Measurements from ENCODE around the gene SAMD3.
"Not testable (repeated sequence)": the region's sequence is repeated elsewhere in the genome, so short reads cannot be mapped to it uniquely, and the experiment has no call there.

Gene SAMD3, protein sequence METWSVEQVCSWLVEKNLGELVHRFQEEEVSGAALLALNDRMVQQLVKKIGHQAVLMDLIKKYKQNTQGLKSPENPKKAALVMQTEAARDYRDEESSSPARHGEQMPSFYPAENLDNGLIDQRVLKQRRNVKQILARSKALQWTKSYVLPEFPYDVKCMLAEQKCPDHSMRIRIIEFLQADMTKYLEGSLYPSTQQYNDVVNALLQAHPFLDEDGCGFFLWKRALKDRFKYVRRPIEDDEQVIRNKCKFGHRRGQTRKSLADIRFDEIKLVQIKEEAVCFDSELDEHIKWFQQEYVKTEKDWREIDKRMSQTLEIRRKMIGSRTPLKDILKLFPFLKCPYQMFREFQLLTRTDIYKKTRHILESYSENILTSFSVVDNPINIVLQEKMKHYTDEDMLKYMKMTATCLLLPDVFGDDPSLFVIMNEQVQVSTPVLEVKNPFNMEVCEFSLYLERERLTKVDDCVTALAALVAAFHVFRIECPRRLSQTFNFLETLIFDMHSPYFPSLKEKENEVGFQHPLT

DNA sequence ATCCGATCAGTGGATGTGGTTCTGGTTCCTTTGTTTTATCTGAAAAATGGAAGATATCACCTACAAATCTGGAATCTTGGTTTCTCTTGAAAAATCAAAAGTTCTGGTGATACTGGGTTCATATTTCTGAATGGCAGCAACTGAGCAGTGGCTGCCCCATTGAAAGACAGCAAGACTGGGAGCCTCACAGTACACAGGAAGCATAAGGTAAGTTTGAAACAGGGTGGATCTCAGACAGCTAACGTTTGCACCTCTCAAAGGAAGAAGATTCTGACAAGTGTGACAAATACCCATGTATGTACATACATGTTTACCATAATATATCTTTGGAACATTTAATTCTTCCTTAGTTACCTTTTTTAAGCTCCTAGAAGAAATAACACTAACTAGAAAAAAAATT lies at the start of gene SAMD3:
Gene SAMD3, minus strand, starts transcription at position 177 of the 400 bp plus-strand sequence. CDS start 7,678 bp downstream, outside the sequence.
- no peaks in the 10 kb centered on the region for H3K36me3 ChIP-seq (ENCODE audit: insufficient read depth, low read length)
- no peak within 1 kb of the TSS for H3K27ac ChIP-seq (ENCODE audit: low read depth, low read length)
- no peaks in the 10 kb centered on the region for H3K79me2 ChIP-seq (ENCODE audit: control insufficient read depth, insufficient read depth, low read length, unreplicated experiment)

DNA sequence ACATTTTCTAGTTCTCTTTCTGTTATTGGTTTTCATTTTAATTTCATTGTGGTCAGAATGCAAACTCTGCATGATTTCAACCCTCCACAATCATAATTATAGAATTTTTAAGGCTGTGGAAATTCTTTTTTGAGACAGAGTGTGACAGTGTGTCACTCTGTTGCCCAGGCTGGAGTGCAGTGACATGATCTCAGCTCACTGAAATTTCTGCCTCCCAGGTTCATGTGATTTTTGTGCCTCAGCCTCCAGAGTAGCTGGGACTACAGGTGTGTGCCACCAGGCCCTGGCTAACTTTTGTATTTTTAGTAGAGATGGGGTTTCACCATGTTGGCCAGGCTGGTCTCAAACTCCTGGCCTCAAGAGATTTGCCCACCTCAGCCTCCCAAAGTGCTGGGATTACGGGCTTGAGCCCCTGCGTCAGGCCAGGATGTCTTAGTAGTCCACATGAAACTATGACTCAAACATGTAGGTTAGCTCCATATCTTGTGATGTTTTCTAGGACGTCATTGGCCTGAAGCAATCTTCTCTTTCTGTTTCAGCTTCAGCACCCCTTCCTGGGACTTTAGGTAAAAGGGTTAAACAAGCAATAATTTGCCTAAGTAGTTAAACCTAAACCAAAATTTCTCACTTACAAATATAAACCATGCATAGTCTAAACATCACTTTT lies 47.4 kb upstream of the SAMD3 start:
- no peak overlapping the region for H2AFZ ChIP-seq (ENCODE audit: low read length, unreplicated experiment)
- no peaks in the 10 kb centered on the region for H3K79me2 ChIP-seq (ENCODE audit: control insufficient read depth, insufficient read depth, low read length, unreplicated experiment)
- H3K27me3 ChIP-seq (ENCODE audit: insufficient read depth, low read length): no peaks in the 10 kb centered on the region
- no peaks in the 10 kb centered on the region for H3K36me3 ChIP-seq (ENCODE audit: insufficient read depth, low read length)
- no peaks in the 10 kb centered on the region for H3K4me1 ChIP-seq (ENCODE audit: control insufficient read depth, insufficient read depth, low read length, unreplicated experiment)
- H3K27ac ChIP-seq (ENCODE audit: low read depth, low read length): no peak overlapping the region
- H3K4me3 ChIP-seq (ENCODE audit: low read depth, low read length): no peak overlapping the region

More for the DNA sequence above, at the start of gene SAMD3:
- Histone ChIP-seq H3K27me3 (ENCODE audit: insufficient read depth, low read length) (no peaks in the 10 kb centered on the region), H3K4me1 (ENCODE audit: control insufficient read depth, insufficient read depth, low read length, unreplicated experiment) (no peaks in the 10 kb centered on the region), H3K4me3 (ENCODE audit: low read depth, low read length) (no peak within 1 kb of the TSS), H2AFZ (ENCODE audit: low read length, unreplicated experiment) (no peak within 1 kb of the TSS)

DNA sequence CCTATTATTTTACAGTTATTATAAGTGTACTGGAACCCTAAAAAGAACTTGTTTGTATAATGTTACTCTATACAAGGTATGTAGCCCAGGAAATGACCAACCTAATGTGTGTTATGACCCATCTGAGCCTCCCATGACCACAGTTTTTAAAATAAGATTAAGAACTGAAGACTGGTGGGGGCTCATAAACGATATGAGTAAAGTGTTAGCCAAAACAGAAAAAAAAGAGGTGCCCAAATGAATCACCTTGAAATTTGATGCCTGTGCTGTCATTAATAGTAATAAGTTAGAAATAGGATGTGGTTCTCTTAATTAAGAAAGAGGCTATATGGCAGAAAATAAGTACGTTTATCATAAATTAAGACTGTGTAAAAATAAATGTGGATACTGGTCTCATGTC lies 42.8 kb upstream of the SAMD3 start:
- H3K36me3 ChIP-seq (ENCODE audit: insufficient read depth, low read length); H3K79me2 ChIP-seq (ENCODE audit: control insufficient read depth, insufficient read depth, low read length, unreplicated experiment); H3K4me3 ChIP-seq (ENCODE audit: low read depth, low read length); H3K27ac ChIP-seq (ENCODE audit: low read depth, low read length); H2AFZ ChIP-seq (ENCODE audit: low read length, unreplicated experiment); H3K4me1 ChIP-seq (ENCODE audit: control insufficient read depth, insufficient read depth, low read length, unreplicated experiment); H3K27me3 ChIP-seq (ENCODE audit: insufficient read depth, low read length): not testable (repeated sequence)

DNA sequence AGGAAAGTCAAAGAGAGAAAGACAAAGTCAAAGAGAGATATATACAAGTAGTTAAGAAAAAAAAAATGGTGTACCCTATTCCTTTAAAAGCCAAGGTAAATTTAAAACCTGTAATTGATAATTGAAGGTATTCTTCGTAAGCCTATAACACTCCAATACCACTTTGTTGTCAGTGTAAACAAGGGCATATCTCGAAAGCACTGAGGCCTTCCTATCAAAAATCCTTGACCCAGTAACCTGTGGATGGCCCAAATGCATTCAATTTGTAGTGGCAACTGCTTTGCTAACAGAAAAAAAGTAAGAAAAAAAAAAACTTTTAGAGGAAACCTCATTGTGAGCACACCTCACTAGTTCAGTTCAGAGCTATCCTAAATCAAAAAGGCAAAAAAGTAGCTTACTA lies 39.3 kb upstream of the SAMD3 start:
- Histone ChIP-seq H3K27me3 (ENCODE audit: insufficient read depth, low read length) (no peaks in the 10 kb centered on the region), H3K4me3 (ENCODE audit: low read depth, low read length) (no peak overlapping the region), H3K79me2 (ENCODE audit: control insufficient read depth, insufficient read depth, low read length, unreplicated experiment) (no peaks in the 10 kb centered on the region), H2AFZ (ENCODE audit: low read length, unreplicated experiment) (no peak overlapping the region), H3K27ac (ENCODE audit: low read depth, low read length) (no peak overlapping the region), H3K36me3 (ENCODE audit: insufficient read depth, low read length) (no peaks in the 10 kb centered on the region), H3K4me1 (ENCODE audit: control insufficient read depth, insufficient read depth, low read length, unreplicated experiment) (no peaks in the 10 kb centered on the region)

DNA sequence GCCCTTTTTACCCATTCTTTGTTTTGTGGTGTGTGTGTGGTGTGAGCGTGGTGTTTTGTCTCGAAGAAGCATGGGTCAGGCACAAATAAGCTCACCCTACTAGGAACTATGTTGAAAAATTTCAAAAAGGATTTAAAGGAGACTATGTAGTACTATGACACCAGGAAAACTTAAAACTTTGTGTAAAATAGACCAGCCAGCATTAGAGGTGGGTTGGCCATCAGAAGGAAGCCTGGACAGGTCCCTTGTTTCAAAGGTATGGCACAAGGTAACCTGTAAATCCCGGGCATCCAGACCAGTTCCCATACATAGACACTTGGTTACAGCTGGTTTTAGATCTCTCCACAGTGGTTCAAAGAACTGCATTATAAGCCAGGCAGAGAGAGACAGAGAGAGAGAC lies 38.8 kb upstream of the SAMD3 start:
- not testable (repeated sequence) for H3K79me2 ChIP-seq (ENCODE audit: control insufficient read depth, insufficient read depth, low read length, unreplicated experiment); H2AFZ ChIP-seq (ENCODE audit: low read length, unreplicated experiment); H3K27ac ChIP-seq (ENCODE audit: low read depth, low read length); H3K27me3 ChIP-seq (ENCODE audit: insufficient read depth, low read length); H3K4me3 ChIP-seq (ENCODE audit: low read depth, low read length); H3K4me1 ChIP-seq (ENCODE audit: control insufficient read depth, insufficient read depth, low read length, unreplicated experiment); H3K36me3 ChIP-seq (ENCODE audit: insufficient read depth, low read length)

DNA sequence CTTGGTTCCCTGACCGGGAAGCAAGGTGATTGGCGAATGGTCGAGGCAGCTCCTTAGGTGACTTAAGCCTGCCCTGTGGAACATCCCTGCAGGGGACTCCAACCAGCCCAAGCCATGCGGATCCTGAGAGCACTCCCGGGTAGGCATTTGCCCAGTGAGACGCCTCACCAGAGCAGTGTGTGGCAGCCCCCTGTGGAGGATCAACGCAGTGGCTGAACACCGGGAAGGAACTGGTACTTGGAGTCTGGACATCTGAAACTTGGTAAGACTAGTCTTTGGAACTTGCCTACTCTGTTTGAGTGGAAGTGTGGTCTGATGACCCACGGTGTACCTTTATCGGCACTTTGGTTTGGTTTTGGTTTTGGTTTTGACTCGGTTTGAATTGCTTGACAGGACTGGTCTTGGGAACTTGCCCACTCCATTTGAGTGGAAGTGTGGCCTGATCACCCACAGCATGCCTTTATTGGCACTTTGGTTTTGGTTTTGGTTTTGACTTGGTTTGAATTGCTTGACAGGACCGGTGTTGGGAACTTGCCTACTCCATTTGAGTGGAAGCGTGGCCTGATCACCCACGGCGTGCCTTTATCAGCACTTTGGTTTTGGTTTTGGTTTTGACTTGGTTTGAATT lies 38.0 kb upstream of the SAMD3 start:
- H3K36me3 ChIP-seq (ENCODE audit: insufficient read depth, low read length); H3K27ac ChIP-seq (ENCODE audit: low read depth, low read length); H3K27me3 ChIP-seq (ENCODE audit: insufficient read depth, low read length); H3K4me1 ChIP-seq (ENCODE audit: control insufficient read depth, insufficient read depth, low read length, unreplicated experiment); H2AFZ ChIP-seq (ENCODE audit: low read length, unreplicated experiment); H3K79me2 ChIP-seq (ENCODE audit: control insufficient read depth, insufficient read depth, low read length, unreplicated experiment); H3K4me3 ChIP-seq (ENCODE audit: low read depth, low read length): not testable (repeated sequence)

DNA sequence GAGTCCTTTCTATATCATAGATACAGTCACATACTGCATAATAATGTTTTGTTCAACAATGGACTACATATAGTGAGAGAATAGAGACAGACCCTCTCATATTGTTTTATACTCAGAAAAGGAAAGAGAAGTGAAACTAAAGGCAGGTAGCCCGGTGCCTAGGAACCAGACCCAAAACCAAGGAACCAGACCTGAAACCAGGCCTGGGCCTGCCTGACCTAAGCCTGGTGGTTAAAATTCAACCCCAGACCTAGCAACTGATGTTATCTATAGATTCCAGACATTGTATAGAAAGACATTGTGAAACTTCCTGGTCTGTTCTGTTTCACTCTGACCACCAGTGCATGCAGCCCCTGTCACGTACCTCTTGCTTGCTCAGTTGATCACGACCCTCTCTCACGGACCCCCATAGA lies 37.3 kb upstream of the SAMD3 start:
- not testable (repeated sequence) for H2AFZ ChIP-seq (ENCODE audit: low read length, unreplicated experiment); H3K27me3 ChIP-seq (ENCODE audit: insufficient read depth, low read length); H3K4me1 ChIP-seq (ENCODE audit: control insufficient read depth, insufficient read depth, low read length, unreplicated experiment); H3K79me2 ChIP-seq (ENCODE audit: control insufficient read depth, insufficient read depth, low read length, unreplicated experiment); H3K27ac ChIP-seq (ENCODE audit: low read depth, low read length); H3K4me3 ChIP-seq (ENCODE audit: low read depth, low read length); H3K36me3 ChIP-seq (ENCODE audit: insufficient read depth, low read length)

DNA sequence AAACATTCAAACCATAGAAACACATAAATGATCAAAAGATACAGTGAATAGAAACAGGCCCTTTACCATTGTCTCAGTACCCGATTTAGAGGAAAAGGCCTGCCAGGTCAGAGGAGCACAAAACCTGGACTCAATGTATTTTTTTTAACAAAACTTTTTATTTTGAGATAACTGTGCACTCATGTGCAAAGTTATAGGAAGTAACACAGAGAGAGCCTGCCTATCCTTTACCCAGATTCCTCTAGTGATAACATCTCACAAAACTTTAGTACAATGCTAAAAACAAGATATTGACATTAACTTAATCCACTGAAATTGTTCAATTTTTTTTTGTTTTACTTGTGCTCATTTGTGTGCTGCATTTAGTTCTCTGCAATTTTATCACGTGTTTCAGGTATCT lies 36.8 kb upstream of the SAMD3 start:
- no peak overlapping the region for H2AFZ ChIP-seq (ENCODE audit: low read length, unreplicated experiment)
- H3K4me1 ChIP-seq (ENCODE audit: control insufficient read depth, insufficient read depth, low read length, unreplicated experiment): no peaks in the 10 kb centered on the region
- H3K4me3 ChIP-seq (ENCODE audit: low read depth, low read length): no peak overlapping the region
- no peak overlapping the region for H3K27ac ChIP-seq (ENCODE audit: low read depth, low read length)
- no peaks in the 10 kb centered on the region for H3K79me2 ChIP-seq (ENCODE audit: control insufficient read depth, insufficient read depth, low read length, unreplicated experiment)
- H3K27me3 ChIP-seq (ENCODE audit: insufficient read depth, low read length): no peaks in the 10 kb centered on the region
- no peaks in the 10 kb centered on the region for H3K36me3 ChIP-seq (ENCODE audit: insufficient read depth, low read length)

DNA sequence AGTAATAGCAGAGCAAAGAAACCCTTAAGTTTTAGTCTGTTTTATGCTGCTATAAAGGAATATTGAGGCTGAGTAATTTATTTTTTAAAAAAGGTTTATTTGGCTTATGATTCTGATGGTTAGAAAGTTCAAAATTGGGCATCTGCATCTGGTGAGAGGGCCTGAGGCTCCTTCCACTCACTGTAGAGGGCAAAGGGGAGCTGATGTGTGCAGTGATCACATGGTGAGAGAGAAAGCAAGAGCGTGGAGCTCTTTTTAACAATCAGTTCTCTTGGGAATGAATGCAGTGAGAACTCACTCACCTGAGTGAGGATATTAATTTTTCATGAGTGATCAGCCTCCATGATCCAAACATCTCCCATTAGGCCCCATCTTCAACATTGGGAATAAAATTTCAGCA lies 36.4 kb upstream of the SAMD3 start:
- no peaks in the 10 kb centered on the region for H3K79me2 ChIP-seq (ENCODE audit: control insufficient read depth, insufficient read depth, low read length, unreplicated experiment)
- no peaks in the 10 kb centered on the region for H3K4me1 ChIP-seq (ENCODE audit: control insufficient read depth, insufficient read depth, low read length, unreplicated experiment)
- no peaks in the 10 kb centered on the region for H3K27me3 ChIP-seq (ENCODE audit: insufficient read depth, low read length)
- no peak overlapping the region for H2AFZ ChIP-seq (ENCODE audit: low read length, unreplicated experiment)
- no peak overlapping the region for H3K27ac ChIP-seq (ENCODE audit: low read depth, low read length)
- H3K36me3 ChIP-seq (ENCODE audit: insufficient read depth, low read length): no peaks in the 10 kb centered on the region
- no peak overlapping the region for H3K4me3 ChIP-seq (ENCODE audit: low read depth, low read length)

DNA sequence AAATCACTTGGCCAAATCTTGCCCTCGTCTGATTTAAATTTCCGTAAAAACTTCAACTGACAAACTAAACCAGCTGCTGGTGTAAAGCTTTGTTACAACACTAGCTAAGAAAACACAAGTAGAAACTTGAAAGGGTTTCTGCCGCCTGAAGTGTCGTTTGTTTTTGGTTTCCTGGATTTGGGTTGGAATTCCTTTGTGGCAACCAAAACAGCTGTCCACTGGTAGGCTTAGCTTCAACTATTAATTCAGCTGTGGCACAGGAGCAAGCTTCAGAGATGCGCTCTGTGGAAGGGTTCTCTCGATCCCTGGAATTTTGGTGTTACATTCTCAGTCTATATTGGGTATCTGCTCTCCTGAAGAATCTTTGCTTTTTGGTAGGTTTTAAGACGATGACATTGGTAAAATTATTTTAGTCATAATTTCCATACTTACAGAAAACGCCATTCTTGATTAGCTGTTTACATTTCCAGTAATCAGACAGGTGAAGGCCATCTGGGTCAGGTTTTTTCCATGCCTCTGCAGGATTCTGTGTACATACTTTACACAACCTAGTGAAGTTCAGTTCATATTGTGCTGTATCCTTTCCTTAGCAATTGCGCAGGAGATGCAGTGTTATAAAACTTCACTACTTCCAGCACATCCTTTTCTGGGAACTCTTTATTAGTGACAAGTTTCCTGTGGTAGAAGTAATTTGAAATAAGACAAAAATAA lies 29.9 kb upstream of the SAMD3 start:
- H3K27ac ChIP-seq (ENCODE audit: low read depth, low read length): no peak overlapping the region
- no peaks in the 10 kb centered on the region for H3K36me3 ChIP-seq (ENCODE audit: insufficient read depth, low read length)
- no peaks in the 10 kb centered on the region for H3K4me1 ChIP-seq (ENCODE audit: control insufficient read depth, insufficient read depth, low read length, unreplicated experiment)
- H2AFZ ChIP-seq (ENCODE audit: low read length, unreplicated experiment): no peak overlapping the region
- H3K4me3 ChIP-seq (ENCODE audit: low read depth, low read length): no peak overlapping the region
- H3K27me3 ChIP-seq (ENCODE audit: insufficient read depth, low read length): 0 out of 2 replicates have a peak, but pooled peaks cover 4% of the 10 kb centered on the region
- no peaks in the 10 kb centered on the region for H3K79me2 ChIP-seq (ENCODE audit: control insufficient read depth, insufficient read depth, low read length, unreplicated experiment)

Measured in ACC112 (cell line).